Upper lobe of right lung (tissue), 1 donor: Measurements from ENCODE around the gene MYLK. TPM values are rescaled to one million over a fixed set of nuclear protein-coding genes. Genes with fewer than 3 reads are reported as not detected.

ENCODE experiments used
- ATAC-seq: fragments of 200-7000 bp; cut with Tn5 transposase; one replicate; pipeline ENCODE4 v1.9.1; 2020; ENCODE audit warnings: mild to moderate bottlenecking, moderate library complexity
- DNase-seq: peaks from one replicate; pipeline ENCODE4 v3.0.0-alpha.2; 2020
- H3K27ac ChIP-seq: fragments of 200-600 bp; one replicate; pipeline ENCODE4 v1.8.0; 2022
- H3K27me3 ChIP-seq: fragments of 200-600 bp; one replicate; pipeline ENCODE4 v1.8.0; 2022; ENCODE audit warnings: mild to moderate bottlenecking
- H3K36me3 ChIP-seq: fragments of 200-600 bp; one replicate; pipeline ENCODE4 v1.8.0; 2022
- H3K4me1 ChIP-seq: fragments of 200-600 bp; one replicate; pipeline ENCODE4 v1.8.0; 2022
- H3K4me3 ChIP-seq: fragments of 200-600 bp; one replicate; pipeline ENCODE4 v1.8.0; 2022; ENCODE audit warnings: mild to moderate bottlenecking
- H3K9me3 ChIP-seq: fragments of 200-600 bp; one replicate; pipeline ENCODE4 v1.8.0; 2022
- CTCF ChIP-seq: fragments of 200-600 bp; IDR thresholded peaks from one replicate; pipeline ENCODE4 v1.8.0; 2022; ENCODE audit warnings: antibody characterized with exemption
- intact Hi-C: fragments of 100-400 bp; cut with DNase I; formaldehyde crosslinking; loops from one replicate; pipeline ENCODE4 v1.11.0; 2022
- total RNA-seq: library from RNA; stranded (reverse); fragmentation: NEBNext Ultra II Directional; extraction: Animal tissue kit (Norgen Biotek cat#: 25700); gene quantifications from one replicate; pipeline ENCODE4 v1.2.1, GENCODE V29; 2021
- donor health status: DM: no; HTN: yes; CAD: no; lungs with severe emphysema.

Gene MYLK
- total RNA-seq, 1 donor from 2014 or later, result 248 TPM

GRCh38 chr3:123752228-123752627 is 131.9 kb downstream of the MYLK start:
- H3K27ac ChIP-seq, result no peak overlapping the region
- intact Hi-C loops, result no loop called here
- no peak overlapping the region for H3K4me3 ChIP-seq
- H3K9me3 ChIP-seq, result no peaks in the 10 kb centered on the region
- H3K36me3 ChIP-seq, result no peaks in the 10 kb centered on the region
- H3K4me1 ChIP-seq, result peaks cover 41% of the 10 kb centered on the region
- no peak for ATAC-seq
- H3K27me3 ChIP-seq, result no peaks in the 10 kb centered on the region
- no peak for TF ChIP-seq CTCF
- DNase-seq, result no peak

DNA sequence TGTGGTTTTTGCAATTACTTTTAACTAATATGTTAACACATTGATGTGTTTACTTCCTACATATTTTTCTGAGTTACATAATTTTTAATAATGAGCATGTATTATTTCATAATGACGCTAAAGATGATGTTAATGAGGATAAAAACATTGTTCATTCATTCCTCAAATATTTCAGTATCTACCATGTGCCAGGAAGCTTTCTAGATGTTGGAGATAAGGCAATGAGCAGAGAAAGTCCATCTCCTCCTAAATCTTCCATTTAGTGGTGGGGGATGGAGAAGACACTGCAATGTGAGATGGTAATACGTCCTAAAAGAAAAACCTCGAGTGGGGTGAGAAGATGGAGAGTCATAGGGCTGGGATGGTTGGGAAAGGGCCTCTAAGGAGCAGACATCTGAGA is 132.7 kb downstream of the MYLK start:
- no peaks in the 10 kb centered on the region for H3K9me3 ChIP-seq
- peaks cover 33% of the 10 kb centered on the region for H3K4me1 ChIP-seq
- ATAC-seq (no peak), DNase-seq (no peak)
- H3K36me3 ChIP-seq, result no peaks in the 10 kb centered on the region
- H3K27ac ChIP-seq, result no peak overlapping the region
- intact Hi-C loops, result no loop called here
- no peaks in the 10 kb centered on the region for H3K27me3 ChIP-seq
- H3K4me3 ChIP-seq, result no peak overlapping the region
- no peak for TF ChIP-seq CTCF

GRCh38 chr3:123750659-123751420 is 133.3 kb downstream of the MYLK start:
- H3K4me1 ChIP-seq, result peaks cover 31% of the 10 kb centered on the region
- H3K27me3 ChIP-seq, result no peaks in the 10 kb centered on the region
- H3K27ac ChIP-seq, result peak overlapping the region; percentile 48
- peak; percentile 75 for ATAC-seq
- no peaks in the 10 kb centered on the region for H3K9me3 ChIP-seq
- no peak for DNase-seq
- no peak overlapping the region for H3K4me3 ChIP-seq
- TF ChIP-seq CTCF, result no peak
- no peaks in the 10 kb centered on the region for H3K36me3 ChIP-seq
- intact Hi-C loops, result no loop called here

DNA sequence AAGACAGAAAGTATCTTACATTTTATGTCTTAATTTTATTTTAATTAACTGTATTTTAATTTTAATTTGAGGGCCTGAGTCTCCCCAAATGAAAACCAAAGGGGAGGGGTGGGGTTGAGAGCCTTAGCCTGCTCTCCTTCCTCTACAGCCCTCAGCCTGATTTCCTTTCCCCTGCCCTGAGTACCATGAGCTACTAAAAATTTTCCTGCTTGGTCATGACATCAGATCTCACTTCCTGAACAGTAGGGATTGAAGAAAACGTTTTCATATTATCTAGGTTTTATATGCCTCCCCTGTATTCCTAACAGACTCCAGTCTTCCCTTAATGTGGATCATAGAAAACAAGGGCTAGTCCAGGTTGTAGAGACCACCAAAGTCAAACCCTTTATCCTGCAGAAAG is 133.9 kb downstream of the MYLK start:
- Histone ChIP-seq H3K9me3 (no peaks in the 10 kb centered on the region), H3K4me1 (peaks cover 29% of the 10 kb centered on the region), H3K27me3 (no peaks in the 10 kb centered on the region), H3K36me3 (no peaks in the 10 kb centered on the region), H3K27ac (peak overlapping the region; percentile 48), H3K4me3 (no peak overlapping the region)
- DNase-seq (no peak), ATAC-seq (no peak)
- TF ChIP-seq CTCF, result no peak
- intact Hi-C loops, result no loop called here

GRCh38 chr3:123749711-123750110 is 134.4 kb downstream of the MYLK start:
- Histone ChIP-seq H3K36me3 (no peaks in the 10 kb centered on the region), H3K27ac (peak overlapping the region; percentile 48), H3K4me1 (peaks cover 32% of the 10 kb centered on the region), H3K27me3 (no peaks in the 10 kb centered on the region), H3K4me3 (no peak overlapping the region), H3K9me3 (no peaks in the 10 kb centered on the region)
- DNase-seq, result no peak
- intact Hi-C loops, result no loop called here
- TF ChIP-seq CTCF, result no peak
- peak; percentile 72 for ATAC-seq
